ENCODE results near the gene TFG. TPM values are rescaled to one million over a fixed set of nuclear protein-coding genes. Genes with fewer than 3 reads are reported as not detected.
A peak's percentile ranks its signal among the peaks of the same experiment; 100 is the strongest.
"Not testable (repeated sequence)": the region's sequence is repeated elsewhere in the genome, so short reads cannot be mapped to it uniquely, and the experiment has no call there.

TFG gene
- 75.0 TPM for total RNA-seq (ENCODE audit: unreplicated experiment)
- long read RNA-seq, transcript TFG-208 (8 exons, 1,696 nt) = minor isoform, 8 of 85 reads
- long read RNA-seq, transcript TFG-204 (8 exons, 1,783 nt) = minor isoform, 13 of 85 reads
- long read RNA-seq, transcript TFG-201 (8 exons, 1,978 nt) = major isoform, 35 of 85 reads
- long read RNA-seq, partial matches to known transcripts = 2 of 85 reads
- long read RNA-seq, other reads (novel, unspliced or antisense) = 26 of 85 reads

DNA sequence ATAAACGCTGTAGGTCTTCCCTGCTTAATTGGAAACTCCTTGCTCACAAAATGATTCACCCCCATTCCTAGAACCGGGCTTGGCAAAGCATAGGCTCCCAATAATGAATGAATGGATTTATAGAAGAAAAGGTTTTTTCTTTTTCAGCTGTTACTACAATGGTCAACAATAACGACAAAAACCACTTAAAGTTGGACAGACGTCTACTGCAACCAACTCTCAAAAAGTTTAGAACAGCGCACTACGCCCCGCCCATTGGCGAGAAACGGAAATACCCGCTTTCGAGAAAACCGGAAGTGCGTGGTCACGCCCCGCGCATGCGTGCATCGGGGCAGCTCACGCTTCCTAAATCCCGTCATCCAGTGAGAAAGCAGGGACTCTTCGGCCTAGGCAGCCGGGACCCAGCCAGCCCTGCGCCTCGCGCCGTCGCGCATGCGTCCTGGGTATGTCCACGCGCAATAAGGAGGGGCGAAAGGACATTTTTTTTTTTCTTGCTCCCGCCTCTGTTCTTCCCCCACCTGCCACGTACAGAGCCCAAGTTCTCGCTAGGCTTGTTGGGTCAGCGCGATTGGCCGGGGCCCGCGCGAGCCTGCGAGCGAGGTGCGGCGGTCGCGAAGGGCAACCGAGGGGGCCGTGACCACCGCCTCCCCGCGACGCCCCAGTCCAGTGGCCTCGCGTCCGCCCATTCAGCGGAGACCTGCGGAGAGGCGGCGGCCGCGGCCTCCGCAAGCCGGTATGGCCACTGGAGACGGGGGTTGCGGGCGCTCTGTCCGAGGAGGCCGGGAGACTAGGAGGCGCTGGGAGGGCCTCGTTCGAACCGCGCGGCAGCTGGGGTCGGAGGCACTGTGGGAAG is at the start of gene TFG:
TSS of gene TFG (plus strand) at position 506 of the 853 bp plus-strand sequence. CDS start 4,192 bp downstream, outside the sequence.
- no peaks in the 10 kb centered on the region for H3K27me3 Mint-ChIP-seq (ENCODE audit: unreplicated experiment)

GRCh38 chr3:100661294-100661693 is 48.0 kb upstream of the TFG start:
- not testable (repeated sequence) for DNase-seq; H3K27ac Mint-ChIP-seq (ENCODE audit: unreplicated experiment); H3K4me1 Mint-ChIP-seq (ENCODE audit: low read depth, unreplicated experiment); H3K9me3 Mint-ChIP-seq (ENCODE audit: unreplicated experiment); H3K27me3 Mint-ChIP-seq (ENCODE audit: unreplicated experiment); H3K36me3 Mint-ChIP-seq (ENCODE audit: unreplicated experiment); H3K4me3 Mint-ChIP-seq (ENCODE audit: unreplicated experiment)

More for the DNA sequence above, at the start of gene TFG:
- H3K27ac Mint-ChIP-seq (ENCODE audit: unreplicated experiment) = peak within 1 kb of the TSS; percentile 76
- H3K36me3 Mint-ChIP-seq (ENCODE audit: unreplicated experiment) = peaks cover 4% of the 10 kb centered on the region
- H3K4me3 Mint-ChIP-seq (ENCODE audit: unreplicated experiment) = peak within 1 kb of the TSS; percentile 88
- TF ChIP-seq, protein P1, sequence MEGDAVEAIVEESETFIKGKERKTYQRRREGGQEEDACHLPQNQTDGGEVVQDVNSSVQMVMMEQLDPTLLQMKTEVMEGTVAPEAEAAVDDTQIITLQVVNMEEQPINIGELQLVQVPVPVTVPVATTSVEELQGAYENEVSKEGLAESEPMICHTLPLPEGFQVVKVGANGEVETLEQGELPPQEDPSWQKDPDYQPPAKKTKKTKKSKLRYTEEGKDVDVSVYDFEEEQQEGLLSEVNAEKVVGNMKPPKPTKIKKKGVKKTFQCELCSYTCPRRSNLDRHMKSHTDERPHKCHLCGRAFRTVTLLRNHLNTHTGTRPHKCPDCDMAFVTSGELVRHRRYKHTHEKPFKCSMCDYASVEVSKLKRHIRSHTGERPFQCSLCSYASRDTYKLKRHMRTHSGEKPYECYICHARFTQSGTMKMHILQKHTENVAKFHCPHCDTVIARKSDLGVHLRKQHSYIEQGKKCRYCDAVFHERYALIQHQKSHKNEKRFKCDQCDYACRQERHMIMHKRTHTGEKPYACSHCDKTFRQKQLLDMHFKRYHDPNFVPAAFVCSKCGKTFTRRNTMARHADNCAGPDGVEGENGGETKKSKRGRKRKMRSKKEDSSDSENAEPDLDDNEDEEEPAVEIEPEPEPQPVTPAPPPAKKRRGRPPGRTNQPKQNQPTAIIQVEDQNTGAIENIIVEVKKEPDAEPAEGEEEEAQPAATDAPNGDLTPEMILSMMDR (IDR thresholded peaks at IDR 0.05; ENCODE audit: partially characterized antibody, unreplicated experiment) = no peak
- peak; percentile 97 for DNase-seq
- peaks cover 4% of the 10 kb centered on the region for H3K9me3 Mint-ChIP-seq (ENCODE audit: unreplicated experiment)
- H3K4me1 Mint-ChIP-seq (ENCODE audit: low read depth, unreplicated experiment) = peaks cover 7% of the 10 kb centered on the region

DNA sequence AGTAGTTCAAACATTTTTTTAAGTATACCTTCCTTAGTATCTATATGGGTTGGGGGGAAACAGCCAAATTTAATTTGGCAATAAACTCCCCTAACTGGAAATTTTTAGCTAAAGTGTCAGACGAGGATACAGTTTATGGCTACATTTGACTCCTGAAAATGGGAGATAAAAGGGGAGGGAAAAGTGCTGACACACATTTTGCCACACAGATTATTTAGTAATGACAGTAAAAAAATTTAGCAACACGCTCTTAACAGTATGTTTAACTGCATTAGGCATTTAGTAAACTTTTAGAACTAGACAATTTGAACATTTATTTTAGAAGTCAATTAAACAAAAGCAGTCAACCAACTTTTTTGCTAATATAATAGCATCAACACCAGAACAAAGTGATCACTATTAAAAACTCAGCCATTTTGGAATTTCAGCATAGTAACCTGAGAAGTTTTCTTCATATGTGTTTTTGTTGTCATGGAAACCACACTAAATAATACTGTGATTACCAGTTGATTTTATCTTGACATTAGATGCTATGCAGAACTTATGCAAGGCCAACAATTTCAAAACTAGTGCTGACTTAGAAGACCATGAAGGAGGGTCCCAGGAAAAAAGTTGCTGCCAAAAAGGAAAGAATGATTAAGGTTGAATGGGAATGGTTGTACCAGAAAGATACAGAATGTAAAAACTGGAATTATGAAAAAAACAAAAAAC is 47.0 kb upstream of the TFG start:
- TF ChIP-seq, protein P1 (IDR thresholded peaks at IDR 0.05; ENCODE audit: partially characterized antibody, unreplicated experiment) = no peak
- DNase-seq = no peak
- H3K4me3 Mint-ChIP-seq (ENCODE audit: unreplicated experiment) = no peak overlapping the region
- no peaks in the 10 kb centered on the region for H3K9me3 Mint-ChIP-seq (ENCODE audit: unreplicated experiment)
- no peaks in the 10 kb centered on the region for H3K27me3 Mint-ChIP-seq (ENCODE audit: unreplicated experiment)
- no peaks in the 10 kb centered on the region for H3K4me1 Mint-ChIP-seq (ENCODE audit: low read depth, unreplicated experiment)
- H3K27ac Mint-ChIP-seq (ENCODE audit: unreplicated experiment) = no peak overlapping the region
- H3K36me3 Mint-ChIP-seq (ENCODE audit: unreplicated experiment) = no peaks in the 10 kb centered on the region

DNA sequence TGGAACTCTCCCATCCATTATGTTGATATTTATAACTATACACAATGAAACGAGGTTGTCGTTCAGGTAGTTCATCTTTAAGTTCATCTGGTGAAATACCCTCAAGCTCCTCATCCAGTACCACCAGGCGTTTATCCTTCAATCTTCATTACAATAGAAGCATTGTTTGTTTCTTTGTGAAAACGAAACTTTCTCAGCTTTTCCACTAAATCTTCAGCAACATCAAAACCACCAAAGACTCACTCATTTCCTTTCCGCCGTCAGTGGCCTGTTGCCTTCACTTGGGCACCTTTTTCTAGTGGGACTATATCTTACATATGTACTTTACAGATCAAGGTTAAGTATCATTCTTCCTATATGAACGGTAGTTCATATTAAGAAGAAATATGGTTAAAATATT is 44.1 kb upstream of the TFG start:
- Mint-ChIP-seq H3K9me3 (ENCODE audit: unreplicated experiment) (peaks cover 3% of the 10 kb centered on the region), H3K27ac (ENCODE audit: unreplicated experiment) (no peak overlapping the region), H3K36me3 (ENCODE audit: unreplicated experiment) (no peaks in the 10 kb centered on the region), H3K4me1 (ENCODE audit: low read depth, unreplicated experiment) (no peaks in the 10 kb centered on the region), H3K27me3 (ENCODE audit: unreplicated experiment) (no peaks in the 10 kb centered on the region), H3K4me3 (ENCODE audit: unreplicated experiment) (no peak overlapping the region)
- TF ChIP-seq, protein P1 (IDR thresholded peaks at IDR 0.05; ENCODE audit: partially characterized antibody, unreplicated experiment) = no peak
- DNase-seq = no peak

DNA sequence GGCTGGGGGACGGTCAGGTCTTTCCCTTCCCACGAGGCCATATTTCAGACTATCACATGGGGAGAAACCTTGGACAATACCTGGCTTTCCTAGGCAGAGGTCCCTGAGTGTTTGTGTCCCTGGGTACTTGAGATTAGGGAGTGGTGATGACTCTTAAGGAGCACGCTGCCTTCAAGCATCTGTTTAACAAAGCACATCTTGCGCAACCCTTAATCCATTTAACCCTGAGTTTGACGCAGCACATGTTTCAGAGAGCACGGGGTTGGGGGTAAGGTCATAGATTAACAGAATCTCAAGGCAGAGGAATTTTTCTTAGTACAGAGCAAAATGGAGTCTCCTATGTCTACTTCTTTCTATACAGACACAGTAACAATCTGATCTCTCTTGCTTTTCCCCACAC is 42.6 kb upstream of the TFG start:
- H3K9me3 Mint-ChIP-seq (ENCODE audit: unreplicated experiment); H3K27me3 Mint-ChIP-seq (ENCODE audit: unreplicated experiment); H3K4me1 Mint-ChIP-seq (ENCODE audit: low read depth, unreplicated experiment); H3K27ac Mint-ChIP-seq (ENCODE audit: unreplicated experiment); DNase-seq; H3K4me3 Mint-ChIP-seq (ENCODE audit: unreplicated experiment); H3K36me3 Mint-ChIP-seq (ENCODE audit: unreplicated experiment): not testable (repeated sequence)

- not testable (repeated sequence) for H3K27me3 Mint-ChIP-seq (ENCODE audit: unreplicated experiment); H3K4me1 Mint-ChIP-seq (ENCODE audit: low read depth, unreplicated experiment); H3K9me3 Mint-ChIP-seq (ENCODE audit: unreplicated experiment); H3K27ac Mint-ChIP-seq (ENCODE audit: unreplicated experiment); DNase-seq; H3K36me3 Mint-ChIP-seq (ENCODE audit: unreplicated experiment); H3K4me3 Mint-ChIP-seq (ENCODE audit: unreplicated experiment)
Observed at GRCh38 chr3:100667316-100667715, 42.0 kb upstream of the TFG start.

GRCh38 chr3:100670995-100671394 is 38.3 kb upstream of the TFG start:
- not testable (repeated sequence) for H3K4me1 Mint-ChIP-seq (ENCODE audit: low read depth, unreplicated experiment); DNase-seq; H3K27ac Mint-ChIP-seq (ENCODE audit: unreplicated experiment); H3K4me3 Mint-ChIP-seq (ENCODE audit: unreplicated experiment); H3K36me3 Mint-ChIP-seq (ENCODE audit: unreplicated experiment); H3K9me3 Mint-ChIP-seq (ENCODE audit: unreplicated experiment); H3K27me3 Mint-ChIP-seq (ENCODE audit: unreplicated experiment)
